Natural killer cell (primary cell): ENCODE measurements around the gene FAM170B. TPM values are rescaled to one million over a fixed set of nuclear protein-coding genes. Genes with fewer than 3 reads are reported as not detected.

ENCODE experiments used
- ATAC-seq, 3 donors: fragments of 150-1000 bp in 2 of 3; fragments of 200-7000 bp in 1 of 3; cut with Tn5 transposase; 1 replicate in 1 of 3; 2 replicates in 2 of 3; pipeline ENCODE4 v1.10.0; 2021; ENCODE audit warnings: mild to moderate bottlenecking in 2 of 3, moderate library complexity in 2 of 3
- DNase-seq, 2 donors: peaks; one replicate each; pipeline versions ENCODE4 v3.0.0 to v3.0.0-alpha.2; 2013 to 2021; ENCODE audit warnings: mixed read lengths in 1 of 2
- H3K27ac ChIP-seq: one replicate; pipeline ENCODE4 v1.5.1; 2013; ENCODE audit warnings: mild to moderate bottlenecking, low read length
- H3K27me3 ChIP-seq: one replicate; pipeline ENCODE4 v1.6.1; 2013; ENCODE audit warnings: low read length; ENCODE audit not compliant: control insufficient read depth, insufficient read depth
- H3K36me3 ChIP-seq: one replicate; pipeline ENCODE4 v1.6.1; 2013; ENCODE audit warnings: low read length; ENCODE audit not compliant: control insufficient read depth, insufficient read depth
- H3K4me1 ChIP-seq: one replicate; pipeline ENCODE4 v1.6.1; 2013; ENCODE audit warnings: low read length; ENCODE audit not compliant: control insufficient read depth, insufficient read depth
- H3K4me3 ChIP-seq: one replicate; pipeline ENCODE4 v1.5.1; 2013; ENCODE audit warnings: low read length
- H3K9me3 ChIP-seq: one replicate; pipeline ENCODE4 v1.6.1; 2013; ENCODE audit warnings: low read length; ENCODE audit not compliant: control insufficient read depth, insufficient read depth
- H3K27ac Mint-ChIP-seq, 2 donors: one replicate each; pipeline ENCODE4 v1.8.0; 2022; ENCODE audit warnings: mild to moderate bottlenecking in 2 of 2, mixed read lengths in 2 of 2, moderate library complexity in 1 of 2
- H3K27me3 Mint-ChIP-seq, 2 donors: one replicate each; pipeline ENCODE4 v1.8.0; 2022; ENCODE audit warnings: low read depth in 2 of 2, mixed read lengths in 2 of 2
- H3K36me3 Mint-ChIP-seq: one replicate; pipeline ENCODE4 v1.8.0; 2022; ENCODE audit warnings: mixed read lengths
- H3K4me1 Mint-ChIP-seq, 2 donors: one replicate each; pipeline ENCODE4 v1.8.0; 2022; ENCODE audit warnings: mixed read lengths in 2 of 2
- H3K4me3 Mint-ChIP-seq: one replicate; pipeline ENCODE4 v1.8.0; 2022; ENCODE audit warnings: mild to moderate bottlenecking, moderate library complexity, mixed read lengths
- H3K9me3 Mint-ChIP-seq, 2 donors: one replicate each; pipeline ENCODE4 v1.8.0; 2022; ENCODE audit warnings: mixed read lengths in 2 of 2
- WGBS: methylation state at CpG from one replicate; pipeline ENCODE4 v1.1.7; 2013; ENCODE audit warnings: missing lambda C conversion rate; ENCODE audit not compliant: insufficient coverage; 5-methylcytosine and 5-hydroxymethylcytosine counted together
- intact Hi-C: fragments of 100-400 bp; cut with micrococcal nuclease; formaldehyde crosslinking; loops from one replicate; pipeline ENCODE4 v1.14.2; 2022
- total RNA-seq, 4 donors: library from RNA; stranded (reverse); fragments of 120-200 nt in 1 of 4; gene quantifications; one replicate each; pipeline versions ENCODE4 v1.2.3 to v1.2.4, GENCODE V29; 2013 to 2022
- TF ChIP-seq, protein P1 (sequence below): fragments of 200-600 bp; IDR thresholded peaks from one replicate; pipeline ENCODE4 v1.8.0; 2022; ENCODE audit warnings: antibody characterized with exemption

FAM170B gene
- total RNA-seq, 3 donors from 2014 or later (not counting 1 experiment from before 2014, with no cell fraction given) = not detected

DNA sequence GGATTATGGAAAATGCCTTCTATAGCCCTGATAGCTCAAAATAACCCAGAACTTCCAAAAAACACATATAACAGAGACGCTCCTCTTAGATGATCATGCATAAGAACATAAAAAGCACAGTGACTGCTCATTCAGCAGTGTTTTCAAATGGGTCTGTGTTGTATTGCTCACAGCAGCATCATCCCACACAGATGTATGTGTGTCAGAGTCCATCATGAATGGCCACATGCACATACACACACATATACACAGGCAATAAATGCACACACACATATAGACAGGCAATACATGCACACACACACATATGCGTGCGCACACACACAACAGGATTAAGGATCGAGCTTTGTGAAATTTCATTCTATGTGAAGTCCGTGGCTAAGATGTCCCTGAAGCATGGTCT is 28.2 kb upstream of the FAM170B start:
- no peak for ATAC-seq
- Histone ChIP-seq H3K9me3 (no peaks in the 10 kb centered on the region), H3K27ac (no peak overlapping the region), H3K36me3 (peaks cover 13% of the 10 kb centered on the region), H3K4me3 (no peak overlapping the region), H3K27me3 (no peaks in the 10 kb centered on the region), H3K4me1 (peaks cover 6% of the 10 kb centered on the region)
- Mint-ChIP-seq H3K27me3 (peaks cover 0 to 4% of the 10 kb centered on the region in 2 donors), H3K36me3 (peaks cover 7% of the 10 kb centered on the region), H3K27ac (peak overlapping the region in 1 of 2 donors; percentile 3), H3K9me3 (no peaks in the 10 kb centered on the region), H3K4me1 (peaks cover 20 to 24% of the 10 kb centered on the region in 2 donors), H3K4me3 (no peak overlapping the region)
- no peak for DNase-seq
- TF ChIP-seq, protein P1, sequence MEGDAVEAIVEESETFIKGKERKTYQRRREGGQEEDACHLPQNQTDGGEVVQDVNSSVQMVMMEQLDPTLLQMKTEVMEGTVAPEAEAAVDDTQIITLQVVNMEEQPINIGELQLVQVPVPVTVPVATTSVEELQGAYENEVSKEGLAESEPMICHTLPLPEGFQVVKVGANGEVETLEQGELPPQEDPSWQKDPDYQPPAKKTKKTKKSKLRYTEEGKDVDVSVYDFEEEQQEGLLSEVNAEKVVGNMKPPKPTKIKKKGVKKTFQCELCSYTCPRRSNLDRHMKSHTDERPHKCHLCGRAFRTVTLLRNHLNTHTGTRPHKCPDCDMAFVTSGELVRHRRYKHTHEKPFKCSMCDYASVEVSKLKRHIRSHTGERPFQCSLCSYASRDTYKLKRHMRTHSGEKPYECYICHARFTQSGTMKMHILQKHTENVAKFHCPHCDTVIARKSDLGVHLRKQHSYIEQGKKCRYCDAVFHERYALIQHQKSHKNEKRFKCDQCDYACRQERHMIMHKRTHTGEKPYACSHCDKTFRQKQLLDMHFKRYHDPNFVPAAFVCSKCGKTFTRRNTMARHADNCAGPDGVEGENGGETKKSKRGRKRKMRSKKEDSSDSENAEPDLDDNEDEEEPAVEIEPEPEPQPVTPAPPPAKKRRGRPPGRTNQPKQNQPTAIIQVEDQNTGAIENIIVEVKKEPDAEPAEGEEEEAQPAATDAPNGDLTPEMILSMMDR = no peak
- 71% methylated on average over 5 of the region's 5 CpGs for WGBS
- intact Hi-C loops = loop anchor here (10.0 kb wide), 1 partner anchor 507 kb away; no protein-coding TSS in a partner anchor

DNA sequence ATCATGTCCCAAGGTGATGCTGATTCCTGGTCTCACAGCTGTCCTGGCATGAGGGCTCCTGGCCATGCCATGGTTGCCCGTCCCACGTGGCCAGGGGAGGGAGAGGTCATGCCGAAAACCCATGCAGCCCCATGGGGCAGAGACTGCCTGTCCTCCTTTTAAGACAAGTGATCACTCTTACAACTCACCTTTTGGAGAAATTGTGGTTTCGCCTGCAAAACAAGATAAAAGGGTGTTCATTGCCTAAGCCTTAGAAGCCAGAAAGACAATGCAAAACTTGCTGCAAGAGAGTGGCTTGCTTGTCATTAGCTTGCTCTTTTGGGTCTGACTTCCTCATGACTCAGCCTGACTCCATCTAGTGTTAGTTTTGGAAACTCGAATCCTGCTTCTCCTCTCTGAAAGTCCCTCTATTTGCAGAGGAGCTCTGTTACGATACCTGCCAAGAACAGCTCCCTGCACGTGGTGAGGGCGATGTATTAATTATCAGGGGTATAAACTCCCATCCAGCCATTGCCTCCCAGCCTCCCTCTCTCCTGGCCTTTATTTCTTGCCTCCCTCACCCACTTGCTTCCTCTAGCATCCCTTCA is 27.7 kb upstream of the FAM170B start:
- no peaks in the 10 kb centered on the region for H3K9me3 Mint-ChIP-seq
- Histone ChIP-seq H3K9me3 (no peaks in the 10 kb centered on the region), H3K36me3 (peaks cover 13% of the 10 kb centered on the region), H3K27me3 (no peaks in the 10 kb centered on the region), H3K4me1 (peaks cover 11% of the 10 kb centered on the region), H3K27ac (no peak overlapping the region), H3K4me3 (no peak overlapping the region)
- H3K27ac Mint-ChIP-seq = peak overlapping the region in 1 of 2 donors; percentile 3
- DNase-seq (no peak), ATAC-seq (no peak)
- 59% methylated on average over 8 of the region's 8 CpGs for WGBS
- intact Hi-C loops = loop anchor here (10.0 kb wide), 1 partner anchor 507 kb away; no protein-coding TSS in a partner anchor
- no peak overlapping the region for H3K4me3 Mint-ChIP-seq
- peaks cover 26 to 29% of the 10 kb centered on the region in 2 donors for H3K4me1 Mint-ChIP-seq
- H3K36me3 Mint-ChIP-seq = peaks cover 4% of the 10 kb centered on the region
- peaks cover 0 to 4% of the 10 kb centered on the region in 2 donors for H3K27me3 Mint-ChIP-seq
- TF ChIP-seq, protein P1 = no peak

DNA sequence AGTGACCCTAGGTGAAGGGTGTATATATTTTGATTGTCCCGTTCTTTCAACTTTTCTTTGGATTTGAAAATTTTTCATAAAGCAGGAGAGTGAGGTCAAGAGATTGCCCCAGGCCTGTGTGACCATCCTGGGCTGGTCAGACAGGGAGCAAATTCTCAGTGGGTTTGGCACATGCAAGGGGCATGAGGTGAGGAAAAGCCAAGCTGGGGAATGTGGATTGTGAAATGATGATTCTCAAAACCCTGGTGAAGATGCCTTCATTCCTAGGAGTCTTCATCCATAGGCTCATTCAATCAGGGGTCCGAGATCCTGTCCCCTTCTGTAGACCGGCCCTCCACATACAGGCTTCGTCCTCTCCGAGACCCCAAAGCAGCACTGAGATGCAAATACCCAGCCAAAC is 27.0 kb upstream of the FAM170B start:
- H3K27ac Mint-ChIP-seq = no peak overlapping the region
- H3K27me3 ChIP-seq = no peaks in the 10 kb centered on the region
- no peak for DNase-seq
- peaks cover 13% of the 10 kb centered on the region for H3K4me1 ChIP-seq
- peaks cover 9% of the 10 kb centered on the region for H3K36me3 ChIP-seq
- H3K9me3 Mint-ChIP-seq = no peaks in the 10 kb centered on the region
- intact Hi-C loops = loop anchor here (10.0 kb wide), 1 partner anchor 506 kb away; no protein-coding TSS in a partner anchor
- TF ChIP-seq, protein P1 = no peak
- no peaks in the 10 kb centered on the region for H3K36me3 Mint-ChIP-seq
- H3K4me1 Mint-ChIP-seq = peaks cover 32 to 36% of the 10 kb centered on the region in 2 donors
- H3K27me3 Mint-ChIP-seq = peaks cover 0 to 4% of the 10 kb centered on the region in 2 donors
- ATAC-seq = no peak
- no peak overlapping the region for H3K4me3 Mint-ChIP-seq
- no peaks in the 10 kb centered on the region for H3K9me3 ChIP-seq
- no peak overlapping the region for H3K4me3 ChIP-seq
- H3K27ac ChIP-seq = no peak overlapping the region
- WGBS = 93% methylated on average over 5 of the region's 5 CpGs
